ENCODE data around the gene ADAMTS1. TPM values are rescaled to one million over a fixed set of nuclear protein-coding genes. Genes with fewer than 3 reads are reported as not detected.

The ADAMTS1 gene
- total RNA-seq = 1,313 and 1,797 TPM in 2 replicates

DNA sequence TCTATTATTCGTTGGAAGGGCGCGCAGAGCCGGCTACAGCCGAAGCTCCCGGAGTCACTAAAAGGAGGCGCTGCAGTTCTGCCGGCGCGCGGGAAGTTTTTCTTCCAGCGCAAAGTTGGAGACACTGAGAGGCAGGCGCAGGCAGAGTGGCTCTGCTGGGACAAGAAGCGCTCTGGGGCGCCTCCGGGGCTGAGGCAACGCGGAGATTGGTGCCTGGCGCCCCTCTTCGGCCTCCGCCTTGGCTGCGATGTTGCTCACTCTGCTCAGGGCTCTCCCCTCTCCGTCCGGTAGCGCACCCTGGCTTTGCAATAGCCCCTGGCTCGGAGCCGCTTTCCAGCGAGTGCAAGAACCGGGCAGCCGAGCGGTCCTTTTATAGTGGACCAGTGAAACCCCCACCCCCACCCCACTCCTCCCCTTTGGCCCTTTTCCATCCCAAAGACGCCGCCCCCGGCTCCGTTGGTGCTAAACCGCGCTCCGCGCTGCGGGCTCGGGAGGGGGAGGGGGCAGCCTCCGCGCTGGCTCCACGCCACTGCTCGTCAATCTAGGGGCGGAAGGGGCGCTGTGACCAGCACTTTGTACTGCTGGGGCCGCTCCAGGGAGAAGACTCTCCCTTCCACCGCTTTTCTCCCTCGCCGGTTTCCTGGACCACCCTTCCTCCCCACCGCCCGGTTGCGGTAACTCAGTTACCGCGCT is at the start of gene ADAMTS1:
ADAMTS1 (minus strand) TSS at position 344 of the 693 bp plus-strand sequence. CDS start 455 bp downstream, outside the sequence.

Other genes with a start within 250 kb of the ADAMTS1 start
- gene ADAMTS5, start 121.7 kb upstream of the ADAMTS1 start, total RNA-seq = 2.1 and 14.7 TPM in 2 replicates

All from smooth muscle cell of the pulmonary artery (primary cell).